GM12878 (cell line): ENCODE measurements around the gene PTPRD. TPM values are rescaled to one million over a fixed set of nuclear protein-coding genes. Genes with fewer than 3 reads are reported as not detected.

Source experiments
- ATAC-seq: fragments of 200-7000 bp; cut with Tn5 transposase; 3 replicates; pipeline ENCODE4 v1.9.1; 2020; ENCODE audit warnings: mild to moderate bottlenecking, moderate library complexity
- BruUV-seq: library from RNA; stranded (reverse); fragments of 400-500 nt; replicated peaks from 2 replicates; lab custom pipeline; 2021; lab: Mats Ljungman, UMichigan
- CTCF ChIA-PET: fragments of 300-600 bp; sonication (Branson Sonifier 250); formaldehyde crosslinking; extraction: SDS; loops from one replicate; lab custom pipeline; 2021; ENCODE audit warnings: inconsistent platforms; lab: Yijun Ruan, JAX
- POLR2A ChIA-PET: fragments of 350-600 bp; formaldehyde crosslinking; extraction: SDS; loops from one replicate; lab custom pipeline; 2021; ENCODE audit warnings: inconsistent platforms; lab: Charles Lee
- RAD21 ChIA-PET: fragments of 300-600 bp; sonication (Branson Sonifier 250); formaldehyde crosslinking; loops from one replicate; lab custom pipeline; 2023; ENCODE audit warnings: antibody characterized with exemption; ENCODE audit not compliant: unreplicated experiment; lab: Charles Lee
- SMC1A ChIA-PET: fragments of 300-600 bp; sonication (Branson Sonifier 250); formaldehyde crosslinking; loops from one replicate; lab custom pipeline; 2023; ENCODE audit not compliant: unreplicated experiment, uncharacterized antibody; lab: Charles Lee
- DNase-seq: peaks from one replicate; pipeline ENCODE4 v3.0.0-alpha.2; 2011; ENCODE audit warnings: low read depth, low spot score
- FAIRE-seq: peaks from 3 replicates; lab custom pipeline; 2011; peaks lifted over from hg19 to GRCh38; lab: Jason Lieb, UNC
- H2AFZ ChIP-seq: 2 replicates; pipeline ENCODE4 v1.6.0; 2011; ENCODE audit warnings: low read depth, low read length, control low read depth; ENCODE audit not compliant: control insufficient read depth
- H3K27ac ChIP-seq: 2 replicates; pipeline ENCODE4 v1.5.1; 2011; ENCODE audit warnings: control low read depth; ENCODE audit not compliant: control insufficient read depth, insufficient read depth
- H3K27me3 ChIP-seq, 2 experiments: replicated peaks in 1 of 2; 2 replicates each; pipeline versions ENCODE4 v1.6.0 to v1.6.1; 2011; ENCODE audit warnings: low read length in 1 of 2; ENCODE audit not compliant: control insufficient read depth in 2 of 2, insufficient read depth in 2 of 2
- H3K36me3 ChIP-seq, 2 experiments: 2 replicates each; pipeline ENCODE4 v1.5.1; 2011; ENCODE audit warnings: low read length in 1 of 2; ENCODE audit not compliant: control insufficient read depth in 2 of 2, insufficient read depth in 2 of 2
- H3K4me1 ChIP-seq: 2 replicates; pipeline ENCODE4 v1.6.1; 2011; ENCODE audit warnings: mild to moderate bottlenecking, low read length, moderate library complexity, mixed read lengths; ENCODE audit not compliant: control insufficient read depth, insufficient read depth
- H3K4me2 ChIP-seq: 2 replicates; pipeline ENCODE4 v1.6.0; 2011; ENCODE audit warnings: control low read depth; ENCODE audit not compliant: control insufficient read depth, insufficient read depth
- H3K4me3 ChIP-seq: fragments of 200-600 bp; sonication (generic); 2 replicates; pipeline ENCODE4 v1.5.1; 2016
- H3K79me2 ChIP-seq: 2 replicates; pipeline ENCODE4 v1.6.0; 2011; ENCODE audit warnings: low read length; ENCODE audit not compliant: control insufficient read depth, insufficient read depth
- H3K9ac ChIP-seq: 2 replicates; pipeline ENCODE4 v1.8.0; 2011; ENCODE audit warnings: low read length, control low read depth, mixed read lengths; ENCODE audit not compliant: control insufficient read depth, insufficient read depth
- H3K9me3 ChIP-seq: replicated peaks from 3 replicates; pipeline ENCODE4 v1.5.1; 2011; ENCODE audit warnings: mild to moderate bottlenecking, low read length; ENCODE audit not compliant: control insufficient read depth, insufficient read depth
- H4K20me1 ChIP-seq: 2 replicates; pipeline ENCODE4 v1.6.0; 2011; ENCODE audit not compliant: control insufficient read depth, insufficient read depth
- ATF7 ChIP-seq: fragments of 450-650 bp; IDR thresholded peaks from 2 replicates; pipeline ENCODE4 v1.6.1; 2016; ENCODE audit warnings: low read depth, mild to moderate bottlenecking
- CREM ChIP-seq: IDR thresholded peaks from 2 replicates; pipeline ENCODE4 v1.6.1; 2014; ENCODE audit warnings: antibody characterized with exemption, low read depth
- NKRF ChIP-seq: fragments of 450-650 bp; conservative IDR thresholded peaks from 2 replicates; pipeline ENCODE4 v1.6.1; 2017; ENCODE audit warnings: mild to moderate bottlenecking, moderate library complexity
- SUZ12 ChIP-seq: fragments of 200-600 bp; sonication (generic); IDR thresholded peaks from one replicate; pipeline ENCODE4 v1.6.1; 2018; ENCODE audit warnings: antibody characterized with exemption, mild to moderate bottlenecking; ENCODE audit not compliant: unreplicated experiment
- ZBTB40 ChIP-seq: fragments of 450-650 bp; IDR thresholded peaks from 2 replicates; pipeline ENCODE4 v1.6.1; 2016; ENCODE audit warnings: mild to moderate bottlenecking, moderate library complexity, borderline replicate concordance
- WGBS: methylation state at CpG from one replicate; pipeline ENCODE4 v1.1.6; 2016; ENCODE audit warnings: low lambda C conversion rate; ENCODE audit not compliant: insufficient replicate concordance, insufficient coverage; ENCODE audit errors: missing lambda C conversion rate; 5-methylcytosine and 5-hydroxymethylcytosine counted together
- in situ Hi-C: fragments of 300-500 bp; cut with MboI; formaldehyde crosslinking; loops from 9 replicates; pipeline ENCODE4 v1.14.3; 2018; ENCODE audit warnings: mixed read lengths
- intact Hi-C: fragments of 100-400 bp; cut with micrococcal nuclease; formaldehyde crosslinking; loops from one replicate; pipeline ENCODE4 v1.14.2; 2022; ENCODE audit not compliant: unreplicated experiment
- polyA plus RNA-seq, 11 experiments: library from polyadenylated mRNA; depleted of rRNA in 4 of 11; unstranded in 6 of 11; stranded (reverse) in 5 of 11; fragments of >200 nt; fragmentation: Nextera tagmentation in 4 of 11; fragmentation: Illumina TruSeq in 1 of 11; extraction: Ambion mirVana in 4 of 11; extraction: Trizol in 1 of 11; gene quantifications; 1 replicate in 1 of 11; 2 replicates in 10 of 11; pipeline versions ENCODE4 v1.2.1 to v1.2.3, GENCODE V29; 2011 to 2016; ENCODE audit warnings: inconsistent platforms in 2 of 11, missing spikeins in 2 of 11, low read depth in 1 of 11
- total RNA-seq, 4 experiments: library from RNA; depleted of rRNA in 3 of 4; stranded (reverse); fragments of >200 nt in 3 of 4; fragmentation: Illumina TruSeq in 1 of 4; extraction: Trizol in 1 of 4; gene quantifications; 2 replicates each; pipeline versions ENCODE4 v1.2.1 to v1.2.3, GENCODE V29; 2013 to 2021

The PTPRD gene
- total and polyA plus RNA-seq, 10 of the 15 experiments (the other 5 are each of a cell fraction or from before 2014, with no cell fraction given) = under 0.01 to 0.05 (median 0.01) TPM; not detected in 7

GRCh38 chr9:8857068-8857925 is 1755.5 kb downstream of the PTPRD start:
- 13% methylated on average over 62 of the region's 76 CpGs for WGBS
- Histone ChIP-seq H4K20me1 (no peaks in the 10 kb centered on the region), H3K79me2 (no peaks in the 10 kb centered on the region), H3K9me3 (no peaks in the 10 kb centered on the region), H3K4me2 (no peak overlapping the region), H3K27me3 (peaks cover 4 to 8% of the 10 kb centered on the region in 2 experiments; a peak in 2 of 4 replicates), H3K9ac (no peak overlapping the region), H2AFZ (no peak overlapping the region), H3K4me3 (no peak overlapping the region), H3K36me3 (no peaks in the 10 kb centered on the region), H3K27ac (no peak overlapping the region), H3K4me1 (no peaks in the 10 kb centered on the region)
- ChIA-PET CTCF (no interaction called here), POLR2A (no interaction called here), RAD21 (no interaction called here), SMC1A (no interaction called here)
- no TSS peak for BruUV-seq
- no peak for FAIRE-seq
- DNase-seq = no peak
- in situ Hi-C loops (loop anchor here (25.0 kb wide), 1 partner anchor 1670 kb away; no protein-coding TSS in a partner anchor), intact Hi-C loops (no loop called here)
- peak; percentile 21; the same call in 1 of the 3 replicates for ATAC-seq
- TF ChIP-seq CREM (no peak), ZBTB40 (no peak), NKRF (no peak), ATF7 (no peak), SUZ12 (peak; percentile 58)
